ENCODE data around the gene ACADVL.

Gene ACADVL

DNA sequence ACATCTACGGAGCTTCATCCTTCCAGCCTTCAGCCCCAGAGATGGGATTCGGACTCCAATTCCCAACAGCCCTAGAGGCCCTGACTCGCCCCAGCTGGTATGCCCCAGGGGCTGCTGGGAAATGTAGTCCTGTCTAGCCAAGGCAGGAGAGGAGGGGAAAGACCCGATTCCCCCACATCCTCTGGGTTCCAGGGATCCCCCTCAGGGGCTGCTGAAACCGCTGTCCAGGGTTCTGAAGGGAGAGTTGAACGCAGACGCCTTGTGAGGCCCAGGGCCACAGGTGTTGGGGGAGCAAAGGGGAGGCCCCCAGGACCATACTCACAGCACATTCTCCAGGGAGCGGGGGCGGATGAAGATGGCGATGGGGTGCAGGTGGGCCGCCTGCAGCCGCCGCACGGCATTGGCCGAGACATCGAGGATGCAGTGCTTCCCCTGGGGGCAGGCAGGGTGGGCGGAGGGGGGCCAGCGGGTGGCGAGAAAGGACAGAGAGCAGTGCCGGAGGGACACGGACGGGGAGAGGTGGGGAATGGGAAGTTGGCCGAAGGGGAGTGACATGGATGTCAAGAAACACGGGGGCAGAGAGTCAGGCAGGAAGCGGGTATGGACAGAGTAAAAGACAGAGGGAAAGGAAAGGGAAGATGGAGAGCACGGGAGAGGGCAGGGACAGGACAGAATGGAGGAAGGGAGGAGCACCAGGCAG, 28.0 kb upstream of the ACADVL start:
- FAIRE-seq, result no peak

DNA sequence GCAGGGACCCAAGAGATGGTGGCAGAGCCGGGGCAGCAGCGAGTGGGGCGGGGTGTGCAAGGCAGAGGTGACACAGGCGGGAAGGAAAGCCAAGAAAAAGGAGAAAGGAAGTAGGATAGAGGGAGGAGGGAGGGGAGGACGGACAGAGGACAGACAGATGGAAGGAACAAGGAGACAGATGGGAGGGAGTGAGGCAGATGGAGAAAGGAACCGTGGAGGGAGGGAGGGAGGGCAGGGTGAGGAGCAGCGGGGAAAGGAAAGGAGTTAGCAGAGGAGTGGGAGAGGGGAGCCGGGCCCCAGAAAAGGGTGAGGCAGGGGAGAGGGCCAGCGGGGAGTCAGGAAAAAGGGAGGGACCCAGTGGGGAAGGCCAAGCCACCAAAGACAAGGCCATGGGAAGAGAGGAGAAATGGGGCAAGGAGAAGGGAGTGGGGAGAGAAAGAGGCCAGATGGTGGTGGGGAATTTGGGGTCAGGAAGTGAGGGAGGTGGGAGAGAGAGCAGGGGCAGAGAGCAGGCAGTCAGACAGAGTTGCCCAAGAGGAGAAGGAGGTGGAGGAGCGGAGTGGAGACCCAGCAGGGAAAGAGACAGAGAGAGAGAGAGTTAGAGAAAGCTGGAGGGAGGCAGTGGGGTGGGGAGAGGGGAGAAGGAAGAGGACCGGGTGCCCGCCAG, 27.3 kb upstream of the ACADVL start:
- FAIRE-seq, result no peak

DNA sequence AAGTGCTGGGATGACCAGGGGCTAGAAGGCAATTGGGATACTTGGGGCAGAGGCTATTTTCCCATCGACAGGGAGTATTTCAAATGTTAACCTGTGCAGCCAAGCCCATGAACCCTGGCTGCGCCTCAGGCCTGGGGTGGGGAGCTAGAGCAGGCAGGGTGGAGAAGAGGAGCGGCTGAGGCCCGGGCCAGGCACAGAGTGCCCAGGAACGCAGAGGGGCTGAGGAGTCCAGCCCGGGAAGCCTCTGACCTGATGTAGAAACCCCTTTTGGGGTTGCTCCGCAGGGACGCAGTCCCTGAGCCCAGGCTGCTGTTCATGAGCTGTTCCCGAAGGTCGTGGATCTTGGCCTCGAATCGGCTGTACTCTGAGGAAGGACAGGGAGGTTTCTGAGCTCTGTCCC, 23.8 kb upstream of the ACADVL start:
- FAIRE-seq, result no peak

- no peak for FAIRE-seq
Measured at GRCh38 chr17:7196651-7197401, 22.9 kb upstream of the ACADVL start.

- no peak for FAIRE-seq
Measured at GRCh38 chr17:7203391-7203790, 16.3 kb upstream of the ACADVL start.

- FAIRE-seq, result no peak
Measured at GRCh38 chr17:7204336-7204735, 15.4 kb upstream of the ACADVL start.

GRCh38 chr17:7204828-7205461, 14.8 kb upstream of the ACADVL start:
- no peak for FAIRE-seq

GRCh38 chr17:7205561-7205960, 14.2 kb upstream of the ACADVL start:
- no peak for FAIRE-seq

GRCh38 chr17:7207120-7208001, 12.4 kb upstream of the ACADVL start:
- FAIRE-seq, result no peak

DNA sequence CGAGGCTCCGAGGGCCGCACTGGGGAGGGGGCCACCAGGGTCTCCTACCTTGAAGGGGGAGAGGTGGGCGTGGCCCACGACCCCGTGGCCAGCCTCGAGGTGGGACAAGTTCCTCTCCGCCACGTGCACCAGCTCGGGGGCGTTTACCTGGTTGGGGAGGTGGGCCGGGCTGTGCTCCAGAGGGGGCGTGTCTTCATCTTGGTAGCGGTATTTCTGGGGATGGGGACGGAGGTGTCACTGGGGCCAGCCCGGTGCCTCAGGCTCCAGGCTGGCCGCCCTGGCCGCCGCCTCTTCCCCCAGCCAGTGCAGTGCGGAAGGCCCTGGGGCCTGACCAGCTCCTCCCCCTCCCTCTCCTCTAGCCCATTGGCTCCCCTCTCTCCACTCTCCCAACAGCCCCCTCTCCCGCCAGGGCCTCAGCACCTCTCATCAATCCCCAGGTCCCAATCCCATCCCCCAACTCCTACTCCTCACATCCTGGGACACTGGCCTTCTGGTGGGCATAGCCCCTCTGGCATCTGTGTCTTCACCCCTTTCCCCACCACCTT, 11.6 kb upstream of the ACADVL start:
- no peak for FAIRE-seq

DNA sequence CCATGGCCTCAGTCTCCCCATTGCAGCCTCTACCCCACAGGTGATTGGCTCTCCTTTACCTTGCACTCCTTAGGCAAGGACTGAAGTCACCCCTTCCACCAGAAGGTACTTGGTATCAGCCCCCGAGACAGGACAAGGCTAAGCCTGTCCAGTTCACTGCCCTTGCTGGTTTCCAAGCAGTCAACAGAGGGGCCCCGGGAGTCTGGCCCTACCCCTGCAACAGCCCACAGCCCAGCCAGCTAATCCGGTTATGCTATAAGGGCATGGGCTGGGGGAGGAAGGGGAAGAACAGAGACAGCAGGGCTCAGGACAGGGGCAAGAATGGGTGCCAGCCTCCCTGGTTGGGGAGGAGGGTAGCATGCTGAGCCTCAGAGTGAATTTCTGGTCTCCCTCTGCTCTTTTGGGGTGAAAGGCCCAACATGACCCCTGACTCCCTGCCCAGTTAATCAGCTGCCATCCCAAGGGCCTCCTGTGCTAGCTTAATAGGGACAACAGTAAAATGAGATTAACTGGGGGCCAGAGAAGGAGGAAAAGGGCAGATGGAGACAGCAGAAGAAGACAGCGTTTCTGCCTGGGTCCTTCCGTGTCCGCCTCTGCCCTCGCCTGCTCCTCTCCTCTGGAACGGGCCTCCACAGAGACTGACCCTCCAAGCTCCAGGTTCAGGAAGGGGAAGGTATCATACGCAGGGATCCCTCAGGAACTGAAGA, 10.8 kb upstream of the ACADVL start:
- FAIRE-seq, result no peak

DNA sequence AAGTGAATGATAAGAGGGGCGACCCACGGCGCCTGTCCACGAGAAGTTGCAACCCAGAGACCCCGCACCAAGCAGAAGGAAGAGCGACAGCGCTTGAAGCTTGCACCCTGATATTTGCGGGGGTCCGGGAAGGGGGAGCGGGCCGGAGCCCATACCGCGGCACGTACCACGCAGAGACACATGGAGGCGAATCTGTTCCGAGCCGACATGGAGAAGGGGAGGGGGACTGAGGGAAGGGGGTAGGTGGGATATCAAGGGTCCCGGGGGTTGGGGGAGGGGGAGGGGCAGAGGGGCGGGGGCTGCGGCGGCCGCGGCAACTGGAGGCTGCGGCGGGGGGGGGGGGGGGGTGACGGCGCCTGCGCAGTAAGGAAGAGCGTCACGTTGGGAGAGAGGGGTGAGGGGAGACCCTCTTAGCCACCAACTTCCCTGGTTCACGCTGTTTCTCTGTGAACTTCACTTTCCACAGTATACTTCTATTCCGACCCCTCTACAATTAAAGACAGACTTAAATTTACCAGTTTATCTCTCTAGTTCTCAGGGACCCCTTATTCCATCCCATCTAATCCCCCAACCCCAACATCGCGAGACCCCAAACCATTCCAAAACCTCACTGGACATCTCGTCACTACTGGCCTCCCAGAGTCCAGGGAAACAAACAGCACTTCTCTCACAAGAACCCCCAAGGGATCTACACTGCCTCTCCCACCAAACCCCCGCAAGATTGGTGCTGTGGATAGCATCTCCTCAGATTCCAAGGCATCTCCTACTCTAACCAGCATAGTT, 8.1 kb upstream of the ACADVL start:
- FAIRE-seq, result no peak

DNA sequence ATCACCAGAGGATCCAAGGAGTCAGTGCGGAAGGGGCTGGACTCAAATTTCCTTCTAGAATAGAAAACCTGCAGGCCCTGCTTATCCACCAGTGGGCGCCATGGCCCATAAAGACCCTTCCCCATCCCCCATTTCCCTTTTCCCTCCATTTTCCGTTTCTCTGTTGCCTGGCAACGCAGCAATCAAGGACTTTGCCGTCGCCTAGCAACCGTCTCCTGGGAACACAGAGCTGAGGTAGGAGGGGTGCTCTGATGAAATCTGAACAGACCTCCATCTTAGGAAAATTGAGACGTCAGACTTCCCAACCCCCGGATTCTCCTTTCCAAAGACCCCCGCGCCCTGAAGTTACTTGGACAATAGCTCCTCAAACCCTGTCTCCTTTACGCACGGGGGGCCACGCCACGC, 5.8 kb upstream of the ACADVL start:
- FAIRE-seq, result peak; percentile 13

DNA sequence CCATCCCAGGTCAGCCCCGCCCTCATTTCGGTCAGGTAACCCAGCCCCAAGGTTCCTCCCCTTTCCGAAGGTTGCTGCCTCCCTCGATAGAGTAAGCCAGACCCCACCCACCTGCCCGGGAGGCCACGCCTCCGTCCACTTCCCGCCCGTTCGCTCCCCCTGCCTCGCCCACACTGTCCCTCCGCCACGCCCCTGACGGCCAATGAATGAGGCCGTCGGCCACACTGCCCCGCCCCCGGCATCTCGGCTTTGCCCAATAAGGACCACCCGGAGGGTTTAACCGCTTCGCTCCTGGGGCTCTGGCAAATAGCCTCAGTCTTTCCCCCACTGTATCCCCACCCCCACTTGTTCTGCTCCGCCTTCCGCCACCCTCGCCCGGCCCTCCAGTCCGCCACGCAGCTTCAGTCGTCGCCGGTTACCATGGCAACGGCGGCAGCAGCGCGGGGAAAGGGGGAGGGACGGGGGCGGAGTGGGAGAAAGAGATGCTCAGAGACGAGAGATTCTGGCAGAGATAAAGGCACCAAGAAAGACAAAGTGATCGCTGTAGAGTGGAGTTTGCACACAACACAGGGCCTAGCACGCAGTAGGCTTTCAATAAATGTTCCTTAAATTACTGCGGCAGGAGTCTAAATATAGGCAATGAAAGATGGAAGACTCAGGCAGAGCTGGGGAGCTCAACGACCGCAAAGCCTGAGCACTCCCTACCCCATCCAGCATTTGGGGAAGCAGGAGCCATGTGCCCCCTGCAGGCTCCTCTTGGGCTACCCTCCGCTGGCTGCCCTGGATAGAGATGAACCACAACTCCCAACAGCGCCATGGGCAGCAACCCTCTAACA, 5.2 kb upstream of the ACADVL start:
- peak; percentile 99 for FAIRE-seq

DNA sequence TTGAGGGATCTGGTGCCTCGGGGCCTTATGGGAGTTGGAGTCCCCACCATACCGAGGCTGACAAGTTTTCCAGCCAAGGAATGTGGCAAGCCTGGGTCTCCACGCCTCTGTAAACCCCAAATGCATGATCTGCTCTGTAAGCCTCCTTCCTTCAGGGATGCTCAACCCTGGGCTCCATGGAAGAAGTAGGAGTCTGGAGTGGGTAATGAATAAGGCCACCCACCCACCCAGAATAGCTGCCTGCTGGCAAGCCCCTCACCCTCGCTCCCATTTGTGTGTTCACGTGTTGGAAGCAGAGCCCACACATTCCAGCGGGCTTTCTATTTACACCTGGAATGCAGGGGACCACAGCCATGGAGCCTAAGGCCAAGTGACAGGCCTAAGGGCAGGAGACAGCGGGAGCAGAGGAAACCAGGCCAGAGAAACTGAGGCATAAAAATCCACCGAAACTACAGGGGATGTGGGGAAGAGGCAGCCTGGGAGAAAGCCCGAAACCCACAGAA, 4.6 kb upstream of the ACADVL start:
- no peak for FAIRE-seq

DNA sequence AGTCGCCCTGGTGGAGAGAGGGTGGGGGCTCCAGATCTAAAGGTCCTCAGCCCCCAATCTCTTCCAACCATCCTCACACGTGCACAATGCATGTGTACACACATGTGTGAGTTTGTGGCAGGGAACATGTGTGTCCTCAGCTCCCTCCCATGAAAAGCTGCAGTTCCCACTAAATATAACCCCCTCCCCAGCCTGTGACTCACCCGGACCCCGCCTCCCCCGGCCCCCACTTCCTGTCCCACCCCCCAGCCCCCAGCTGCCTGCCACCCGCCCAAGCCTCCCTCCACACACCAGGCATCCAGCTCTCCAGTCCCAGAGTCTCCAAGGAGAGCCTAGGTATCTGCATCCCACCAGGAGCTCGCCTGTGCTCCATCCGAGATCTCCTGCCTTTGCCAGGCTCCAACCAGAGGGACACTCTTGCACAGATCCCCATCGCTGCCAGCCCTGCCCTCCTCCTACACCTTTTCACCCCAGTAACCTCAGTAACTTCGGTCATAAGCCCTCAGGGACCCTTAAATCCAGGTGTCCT, 4.0 kb upstream of the ACADVL start:
- FAIRE-seq, result no peak

DNA sequence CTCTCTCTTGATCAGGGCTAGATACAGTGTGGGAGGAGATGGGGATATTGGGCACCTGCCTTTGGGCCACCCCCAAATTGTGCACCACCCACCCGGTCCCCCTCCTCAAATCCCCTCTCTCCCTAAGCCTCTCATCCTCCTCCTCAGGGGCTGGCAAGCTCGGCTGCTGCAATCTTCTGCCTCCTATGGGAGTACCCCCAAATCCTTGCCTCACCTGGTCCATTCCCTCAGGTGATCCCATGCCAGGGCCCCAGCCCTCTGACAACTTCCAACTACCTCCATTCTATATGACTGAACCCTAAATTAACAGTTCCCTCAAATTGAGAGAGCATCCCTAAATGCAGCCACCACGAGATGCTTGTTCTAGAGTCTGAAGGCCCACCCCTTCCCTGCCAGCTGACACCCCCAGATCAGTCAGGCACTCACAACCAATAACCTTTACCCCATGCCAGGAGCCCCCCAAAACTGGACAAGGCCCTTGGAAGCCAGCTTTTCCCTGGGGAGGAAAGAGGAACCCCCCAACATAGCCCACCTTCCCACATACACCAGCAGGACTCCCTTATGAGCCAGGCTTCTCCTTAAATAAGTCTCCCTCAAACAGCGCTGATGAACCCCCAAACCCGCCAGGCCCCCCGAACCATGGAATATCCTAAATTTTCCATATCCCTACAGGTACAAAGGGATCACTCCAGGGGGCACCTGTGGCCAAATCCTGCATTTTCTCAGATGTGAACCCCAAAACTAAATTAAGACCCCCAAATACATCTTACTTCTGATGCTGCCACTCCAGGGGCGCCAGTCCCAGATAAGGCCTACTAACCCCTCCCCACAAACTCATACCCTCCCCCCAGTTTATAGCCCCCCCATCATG, 3.3 kb upstream of the ACADVL start:
- FAIRE-seq, result no peak
